ENCODE data around the gene TRIM32.

- TF ChIP-seq CTCF (conservative IDR thresholded peaks at IDR 0.05; ENCODE audit: low read length) (no peak), EZH2phosphoT487 (IDR thresholded peaks at IDR 0.05; ENCODE audit: borderline replicate concordance) (no peak)
These were observed 17.4 kb downstream of the TRIM32 start for GRCh38 chr9:116704470-116704869.

All from Loucy (cell line).